ENCODE measurements around the gene RPS3. TPM values are rescaled to one million over a fixed set of nuclear protein-coding genes. Genes with fewer than 3 reads are reported as not detected.

The RPS3 gene
- total RNA-seq (2022) (6,280 and 6,333 TPM in 2 replicates), Bru-seq, nascent RNA (percentile 99 among the genes with signal in this experiment), BruChase-seq, experiment 1, labeled RNA remaining after a 2-hour chase (percentile 98 among the genes with signal in this experiment), BruChase-seq, experiment 2, labeled RNA remaining after a 6-hour chase (percentile 98 among the genes with signal in this experiment)
- long read RNA-seq, transcript RPS3-202 (6 exons, 903 nt): minor isoform, 6 of 3,548 reads
- long read RNA-seq, transcript RPS3-217 (7 exons, 2,097 nt): major isoform, 3,363 of 3,548 reads
- long read RNA-seq, transcript RPS3-216 (7 exons, 796 nt): minor isoform, 24 of 3,548 reads
- long read RNA-seq, partial matches to known transcripts: 124 of 3,548 reads
- long read RNA-seq, other reads (novel, unspliced or antisense): 22 of 3,548 reads

DNA sequence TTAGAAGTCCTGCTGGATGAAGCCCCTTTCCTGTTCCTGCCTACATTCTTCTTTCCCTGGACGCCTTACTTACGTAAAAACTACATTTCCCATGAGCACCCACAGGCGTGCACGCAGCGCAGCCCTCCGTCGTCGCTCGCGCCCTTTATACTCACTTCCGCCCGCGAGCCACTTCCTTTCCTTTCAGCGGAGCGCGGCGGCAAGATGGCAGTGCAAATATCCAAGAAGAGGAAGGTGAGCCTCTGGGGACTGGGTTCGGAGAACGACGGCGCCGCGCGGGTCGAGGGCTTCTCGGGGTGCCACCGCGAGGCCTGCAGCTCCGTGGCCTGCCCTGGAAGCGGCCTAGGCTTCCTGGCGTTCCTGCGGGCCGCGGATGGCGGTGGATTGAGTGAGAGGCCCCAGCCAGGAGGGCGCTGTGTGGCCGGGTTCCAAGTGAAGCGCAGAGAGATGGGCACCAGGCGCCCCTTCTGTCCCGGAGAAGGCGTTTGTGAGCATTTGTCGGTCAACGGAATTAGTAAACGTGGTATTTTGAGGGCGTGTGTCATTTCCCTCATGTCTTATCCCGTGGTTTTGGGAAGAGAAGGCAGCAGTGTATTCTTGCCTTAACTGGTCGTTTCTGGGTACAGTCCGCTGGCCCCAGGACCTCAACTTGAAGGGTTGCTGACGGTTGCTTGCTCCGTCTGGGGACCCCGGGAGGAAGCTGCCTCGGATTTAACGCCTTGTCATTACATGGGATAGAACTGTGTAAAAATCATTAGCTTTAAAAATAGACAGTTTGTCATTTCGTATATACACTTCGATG is at the start of gene RPS3:
Gene RPS3, plus strand, starts transcription at position 175 of the 802 bp plus-strand sequence. Its CDS starts 30 bp downstream, at position 205.
- Mint-ChIP-seq H3K9me3 (ENCODE audit: unreplicated experiment) (no peaks in the 10 kb centered on the region), H3K36me3 (ENCODE audit: insufficient read depth, unreplicated experiment) (peaks cover 58% of the 10 kb centered on the region), H3K4me1 (ENCODE audit: low read depth, unreplicated experiment) (peaks cover 40% of the 10 kb centered on the region), H3K27ac (ENCODE audit: unreplicated experiment) (peak within 1 kb of the TSS; percentile 100), H3K4me3 (ENCODE audit: unreplicated experiment) (peak within 1 kb of the TSS; percentile 99), H3K27me3 (ENCODE audit: insufficient read depth, unreplicated experiment) (no peaks in the 10 kb centered on the region)
- H3K4me3 ChIP-seq (ENCODE audit: low read depth, low read length): peak within 1 kb of the TSS; percentile 80
- no peaks in the 10 kb centered on the region for H3K27me3 ChIP-seq (replicated peaks; ENCODE audit: control insufficient read depth, insufficient read depth, low read length)
- intact Hi-C loops (cut with micrococcal nuclease; ENCODE audit: unreplicated experiment): loop anchor here (1.0 kb wide), 1 partner anchor 11 kb away; no protein-coding TSS in a partner anchor
- TSS peak; percentile 57 for BruUV-seq (replicated peaks)
- CTCF ChIA-PET: interaction anchor here (0.6 to 1.3 kb wide), 3 partner anchors 12 to 77 kb away, joined by 3 to 6 read pairs (median 3); no protein-coding TSS in a partner anchor
- POLR2A ChIA-PET: interaction anchor here (0.5 to 1.3 kb wide), 7 partner anchors 12 to 260 kb away, joined by 3 to 6 read pairs (median 5); no protein-coding TSS in a partner anchor
- DNase-seq: peak; percentile 95 to 97
- H3K4me1 ChIP-seq: peaks cover 35% of the 10 kb centered on the region
- TF ChIP-seq, protein P1, sequence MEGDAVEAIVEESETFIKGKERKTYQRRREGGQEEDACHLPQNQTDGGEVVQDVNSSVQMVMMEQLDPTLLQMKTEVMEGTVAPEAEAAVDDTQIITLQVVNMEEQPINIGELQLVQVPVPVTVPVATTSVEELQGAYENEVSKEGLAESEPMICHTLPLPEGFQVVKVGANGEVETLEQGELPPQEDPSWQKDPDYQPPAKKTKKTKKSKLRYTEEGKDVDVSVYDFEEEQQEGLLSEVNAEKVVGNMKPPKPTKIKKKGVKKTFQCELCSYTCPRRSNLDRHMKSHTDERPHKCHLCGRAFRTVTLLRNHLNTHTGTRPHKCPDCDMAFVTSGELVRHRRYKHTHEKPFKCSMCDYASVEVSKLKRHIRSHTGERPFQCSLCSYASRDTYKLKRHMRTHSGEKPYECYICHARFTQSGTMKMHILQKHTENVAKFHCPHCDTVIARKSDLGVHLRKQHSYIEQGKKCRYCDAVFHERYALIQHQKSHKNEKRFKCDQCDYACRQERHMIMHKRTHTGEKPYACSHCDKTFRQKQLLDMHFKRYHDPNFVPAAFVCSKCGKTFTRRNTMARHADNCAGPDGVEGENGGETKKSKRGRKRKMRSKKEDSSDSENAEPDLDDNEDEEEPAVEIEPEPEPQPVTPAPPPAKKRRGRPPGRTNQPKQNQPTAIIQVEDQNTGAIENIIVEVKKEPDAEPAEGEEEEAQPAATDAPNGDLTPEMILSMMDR (IDR thresholded peaks at IDR 0.05; ENCODE audit: insufficient read depth in 1 of 2, low read depth in 1 of 2, low read length in 1 of 2, severe bottlenecking in 1 of 2, unreplicated experiment in 1 of 2): peak in 1 of 2 experiments; percentile 60
- H3K9me3 ChIP-seq: no peaks in the 10 kb centered on the region
- peaks cover 22% of the 10 kb centered on the region for H3K36me3 ChIP-seq (ENCODE audit: control insufficient read depth, insufficient read depth, low read length)

DNA sequence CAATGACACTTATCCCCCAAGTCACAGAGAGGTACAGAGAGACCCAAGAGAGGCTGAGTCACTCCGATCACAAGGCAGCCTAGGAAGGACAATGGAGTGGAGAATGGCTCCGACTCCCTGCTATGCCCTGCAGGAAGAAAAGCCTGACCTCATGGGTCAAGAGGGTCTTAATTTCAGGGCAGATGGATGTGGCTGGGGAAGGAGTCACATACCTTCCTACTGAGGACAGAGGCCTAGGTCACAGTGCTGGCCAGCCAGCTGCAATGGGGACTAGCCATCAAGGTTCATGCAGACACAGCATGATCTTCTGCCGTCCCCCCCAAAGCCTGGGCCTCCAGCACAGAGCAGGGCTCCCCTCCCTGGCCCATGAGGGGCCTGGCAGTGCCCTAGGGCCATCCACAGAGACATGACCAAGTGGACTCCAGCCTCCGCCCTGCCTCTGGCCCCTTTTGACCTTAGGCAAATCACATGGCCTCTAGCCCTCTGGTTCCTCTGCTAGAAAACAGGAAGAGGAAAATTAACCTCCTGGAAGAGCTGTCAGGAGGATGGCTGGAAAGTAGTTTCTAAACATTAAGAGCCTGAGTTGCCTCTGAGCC is 49.7 kb upstream of the RPS3 start:
- peaks cover 56% of the 10 kb centered on the region for H3K4me1 ChIP-seq
- no peak overlapping the region for H3K4me3 ChIP-seq (ENCODE audit: low read depth, low read length)

More for the DNA sequence above, 49.7 kb upstream of the RPS3 start:
- no peaks in the 10 kb centered on the region for H3K27me3 Mint-ChIP-seq (ENCODE audit: insufficient read depth, unreplicated experiment)
- no peaks in the 10 kb centered on the region for H3K9me3 Mint-ChIP-seq (ENCODE audit: unreplicated experiment)
- ChIA-PET CTCF (interaction anchor here (0.7 to 3.9 kb wide), 5 partner anchors 19 to 38 kb away, joined by 3 to 35 read pairs (median 7); no protein-coding TSS in a partner anchor), POLR2A (no interaction called here)
- no TSS peak for BruUV-seq (replicated peaks)
- H3K36me3 Mint-ChIP-seq (ENCODE audit: insufficient read depth, unreplicated experiment): peaks cover 17% of the 10 kb centered on the region
- Histone ChIP-seq H3K9me3 (no peaks in the 10 kb centered on the region), H3K27me3 (replicated peaks; ENCODE audit: control insufficient read depth, insufficient read depth, low read length) (no peaks in the 10 kb centered on the region), H3K36me3 (ENCODE audit: control insufficient read depth, insufficient read depth, low read length) (no peaks in the 10 kb centered on the region; the same call in 1 of the 2 replicates)
- H3K4me3 Mint-ChIP-seq (ENCODE audit: unreplicated experiment): peak overlapping the region; percentile 99
- H3K27ac Mint-ChIP-seq (ENCODE audit: unreplicated experiment): peak overlapping the region; percentile 98
- TF ChIP-seq, protein P1 (IDR thresholded peaks at IDR 0.05; ENCODE audit: insufficient read depth in 1 of 2, low read depth in 1 of 2, low read length in 1 of 2, severe bottlenecking in 1 of 2, unreplicated experiment in 1 of 2): no peak
- intact Hi-C loops (cut with micrococcal nuclease; ENCODE audit: unreplicated experiment): loop anchor here (2.0 kb wide), 1 partner anchor 21 kb away; no protein-coding TSS in a partner anchor
- no peak for DNase-seq
- H3K4me1 Mint-ChIP-seq (ENCODE audit: low read depth, unreplicated experiment): peaks cover 44% of the 10 kb centered on the region

Measured in Caco-2 (cell line).